ENCODE results near the gene CIDEC. TPM values are rescaled to one million over a fixed set of nuclear protein-coding genes. Genes with fewer than 3 reads are reported as not detected.

The CIDEC gene
- polyA plus RNA-seq, 2 of the 4 experiments (the other 2 are of a cell fraction), result 3.3 to 6.3 TPM

DNA sequence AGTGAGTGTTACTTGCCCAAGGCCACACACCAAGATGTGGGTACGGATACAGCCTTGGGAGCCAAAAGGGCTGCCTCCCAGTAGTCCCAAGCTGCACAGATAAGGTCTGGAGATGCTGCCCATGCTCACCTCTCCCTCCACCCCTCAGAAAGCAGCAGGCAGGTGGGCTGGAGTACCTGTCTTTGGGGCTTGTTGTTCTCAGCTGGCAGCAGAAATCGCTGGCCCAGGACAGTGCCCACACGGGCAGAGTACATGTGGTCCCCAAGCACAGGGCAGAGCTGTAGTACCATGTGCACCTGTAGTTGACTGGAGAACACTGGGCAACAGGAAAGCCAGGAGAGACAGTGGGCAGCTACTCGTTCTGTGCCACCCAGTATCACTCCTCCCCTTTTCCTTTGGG is 41.2 kb downstream of the CIDEC start (continued):
- TF ChIP-seq, protein P1, sequence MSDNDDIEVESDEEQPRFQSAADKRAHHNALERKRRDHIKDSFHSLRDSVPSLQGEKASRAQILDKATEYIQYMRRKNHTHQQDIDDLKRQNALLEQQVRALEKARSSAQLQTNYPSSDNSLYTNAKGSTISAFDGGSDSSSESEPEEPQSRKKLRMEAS (IDR thresholded peaks at IDR 0.05), result no peak
- no peak for TF ChIP-seq REST (IDR thresholded peaks at IDR 0.05)
- no peak for TF ChIP-seq ZC3H11A (IDR thresholded peaks at IDR 0.05)
- no peak for TF ChIP-seq HOXA7 (CRISPR knock-in tag; IDR thresholded peaks at IDR 0.05)
- no peak for TF ChIP-seq TFCP2L1 (CRISPR knock-in tag; IDR thresholded peaks at IDR 0.05)
- TF ChIP-seq, protein P2, sequence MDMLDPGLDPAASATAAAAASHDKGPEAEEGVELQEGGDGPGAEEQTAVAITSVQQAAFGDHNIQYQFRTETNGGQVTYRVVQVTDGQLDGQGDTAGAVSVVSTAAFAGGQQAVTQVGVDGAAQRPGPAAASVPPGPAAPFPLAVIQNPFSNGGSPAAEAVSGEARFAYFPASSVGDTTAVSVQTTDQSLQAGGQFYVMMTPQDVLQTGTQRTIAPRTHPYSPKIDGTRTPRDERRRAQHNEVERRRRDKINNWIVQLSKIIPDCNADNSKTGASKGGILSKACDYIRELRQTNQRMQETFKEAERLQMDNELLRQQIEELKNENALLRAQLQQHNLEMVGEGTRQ (IDR thresholded peaks at IDR 0.05), result no peak
- TF ChIP-seq RFX5 (IDR thresholded peaks at IDR 0.05), result no peak
- no peak for TF ChIP-seq RAD21 (conservative IDR thresholded peaks at IDR 0.05 in 1 of 2, IDR thresholded peaks at IDR 0.05 in 1 of 2)

DNA sequence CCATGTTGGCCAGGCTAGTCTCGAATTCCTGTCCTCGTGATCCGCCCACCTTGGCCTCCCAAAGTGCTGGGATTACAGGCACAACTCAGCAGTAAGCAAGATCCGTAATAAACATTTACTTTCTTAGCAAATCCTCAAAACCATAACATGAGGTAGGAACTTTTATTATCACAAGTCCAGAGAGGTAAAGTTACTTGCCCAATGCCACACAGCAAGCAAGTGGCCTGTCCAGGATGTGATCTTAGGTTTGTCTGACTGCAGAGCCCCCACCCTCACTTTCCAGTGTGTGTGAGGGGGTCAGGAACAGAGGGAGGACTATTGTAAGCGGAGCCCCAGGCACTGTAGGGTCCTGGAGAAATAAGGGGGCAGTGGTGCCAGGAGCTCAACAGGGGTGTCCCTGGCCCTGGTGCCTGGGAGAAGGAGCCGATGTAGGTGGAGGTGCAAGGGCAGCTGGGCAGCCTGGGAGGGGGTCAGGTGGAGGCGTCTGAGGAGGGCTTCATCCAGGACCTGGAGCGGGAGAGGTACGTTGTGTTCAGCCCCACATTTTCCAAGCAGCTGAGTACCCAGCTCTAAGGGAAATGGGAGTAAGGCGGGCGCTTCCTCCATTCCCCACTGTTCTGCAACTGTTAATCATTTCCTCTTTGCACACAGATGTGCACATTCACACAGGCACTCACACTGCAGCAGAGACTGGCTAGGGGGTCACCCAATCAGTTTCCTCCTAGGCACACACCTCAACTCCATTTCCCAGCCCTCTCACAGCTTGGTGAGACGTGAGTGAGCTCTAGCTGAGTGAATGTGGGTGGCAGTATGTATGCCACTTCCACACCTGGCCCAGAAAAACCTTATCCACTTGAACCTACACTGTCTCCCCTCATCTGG is 42.1 kb downstream of the CIDEC start:
- TF ChIP-seq FOSB (CRISPR knock-in tag; IDR thresholded peaks at IDR 0.05) (no peak), ZNF302 (CRISPR knock-in tag; IDR thresholded peaks at IDR 0.05) (no peak), RCOR1 (IDR thresholded peaks at IDR 0.05; ENCODE audit: low read depth, low read length) (no peak), JUNB (IDR thresholded peaks at IDR 0.05) (no peak), HDAC2 (IDR thresholded peaks at IDR 0.05) (no peak), MAFK (IDR thresholded peaks at IDR 0.05; ENCODE audit: partially characterized antibody) (no peak), MAZ (IDR thresholded peaks at IDR 0.05; ENCODE audit: borderline replicate concordance, low read depth, low read length) (no peak), RAD21 (conservative IDR thresholded peaks at IDR 0.05 in 1 of 2, IDR thresholded peaks at IDR 0.05 in 1 of 2) (no peak), POLR2A (IDR thresholded peaks at IDR 0.05; ENCODE audit: low read length) (no peak), HOXB13 (CRISPR knock-in tag; IDR thresholded peaks at IDR 0.05; ENCODE audit: low read depth) (no peak), CBX8 (IDR thresholded peaks at IDR 0.05) (no peak), PHF8 (IDR thresholded peaks at IDR 0.05; ENCODE audit: borderline replicate concordance, low read depth) (no peak), FOSL2 (IDR thresholded peaks at IDR 0.05) (no peak), FOSL2 (CRISPR knock-in tag; IDR thresholded peaks at IDR 0.05) (no peak), CEBPB (IDR thresholded peaks at IDR 0.05) (no peak), GATA3 (IDR thresholded peaks at IDR 0.05; ENCODE audit: borderline replicate concordance) (no peak)
- ChIA-PET CTCF (interaction anchor here (0.6 to 1.9 kb wide), 5 partner anchors 11 to 146 kb away, joined by 3 to 6 read pairs (median 4); no protein-coding TSS in a partner anchor), POLR2A (interaction anchor here (0.6 to 0.8 kb wide), 2 partner anchors 109 to 440 kb away, joined by 3 read pairs; no protein-coding TSS in a partner anchor)
- ATAC-seq (no peak), DNase-seq (ENCODE audit: low read depth in 1 of 2, low spot score in 1 of 2) (no peak), FAIRE-seq (no peak)
- WGBS (ENCODE audit: missing lambda C conversion rate), result 94% methylated on average over 12 of the region's 12 CpGs
- Histone ChIP-seq H3K4me2 (no peak overlapping the region), H3K27ac (no peak overlapping the region), H3K4me1 (peaks cover 7% of the 10 kb centered on the region; the same call in 2 of the 3 replicates), H3K9me3 (no peaks in the 10 kb centered on the region), H3K4me3 (no peak overlapping the region)
